Endodermal cell (in vitro differentiated cells): ENCODE results near the gene HAAO. TPM values are rescaled to one million over a fixed set of nuclear protein-coding genes. Genes with fewer than 3 reads are reported as not detected.

Experiments
- DNase-seq: peaks from one replicate; pipeline ENCODE4 v3.0.0-alpha.2; 2017
- H3K27ac ChIP-seq: 2 replicates; pipeline ENCODE4 v1.5.1; 2013; ENCODE audit warnings: mild to moderate bottlenecking, low read depth, low read length, moderate library complexity
- H3K27me3 ChIP-seq: 2 replicates; pipeline ENCODE4 v1.6.1; 2013; ENCODE audit warnings: mild to moderate bottlenecking, low read length, moderate library complexity; ENCODE audit not compliant: insufficient read depth, control insufficient read depth, poor library complexity, severe bottlenecking
- H3K36me3 ChIP-seq: 2 replicates; pipeline ENCODE4 v1.7.0; 2013; ENCODE audit warnings: mild to moderate bottlenecking, low read length, moderate library complexity; ENCODE audit not compliant: control insufficient read depth, insufficient read depth
- H3K4me1 ChIP-seq: one replicate; pipeline ENCODE4 v1.7.0; 2013; ENCODE audit warnings: low read length; ENCODE audit not compliant: control insufficient read depth, insufficient read depth
- H3K4me3 ChIP-seq: 2 replicates; pipeline ENCODE4 v1.5.1; 2013; ENCODE audit warnings: mild to moderate bottlenecking, low read length, moderate library complexity
- H3K9ac ChIP-seq: 2 replicates; pipeline ENCODE4 v1.6.1; 2013; ENCODE audit warnings: mild to moderate bottlenecking, low read length, moderate library complexity; ENCODE audit not compliant: poor library complexity, severe bottlenecking; ENCODE audit errors: extremely low read depth
- H3K9me3 ChIP-seq: 2 replicates; pipeline ENCODE4 v1.6.1; 2013; ENCODE audit warnings: mild to moderate bottlenecking, low read length, moderate library complexity; ENCODE audit not compliant: control insufficient read depth
- H3K27ac Mint-ChIP-seq: 2 replicates; pipeline ENCODE4 v1.8.0; 2020; ENCODE audit warnings: mixed read lengths
- H3K27me3 Mint-ChIP-seq: 2 replicates; pipeline ENCODE4 v1.8.0; 2021; ENCODE audit warnings: mild to moderate bottlenecking, mixed read lengths; ENCODE audit not compliant: insufficient read depth
- H3K36me3 Mint-ChIP-seq: 2 replicates; pipeline ENCODE4 v1.8.0; 2020; ENCODE audit warnings: low read depth, mixed read lengths
- H3K4me1 Mint-ChIP-seq: 2 replicates; pipeline ENCODE4 v1.8.0; 2020; ENCODE audit warnings: mixed read lengths
- H3K4me3 Mint-ChIP-seq: 2 replicates; pipeline ENCODE4 v1.8.0; 2020; ENCODE audit warnings: mild to moderate bottlenecking, moderate library complexity, mixed read lengths
- H3K9me3 Mint-ChIP-seq: 2 replicates; pipeline ENCODE4 v1.8.0; 2020; ENCODE audit warnings: mild to moderate bottlenecking, mixed read lengths
- WGBS, 2 experiments: methylation state at CpG; one replicate each; pipeline versions ENCODE4 v1.1.5 to v1.1.7; 2013; ENCODE audit warnings: missing lambda C conversion rate in 2 of 2, mixed read lengths in 1 of 2; ENCODE audit not compliant: insufficient coverage in 1 of 2, insufficient read length in 1 of 2; 5-methylcytosine and 5-hydroxymethylcytosine counted together
- total RNA-seq, 2 donors: library from RNA; stranded (reverse); fragmentation: NEBNext Ultra II Directional in 1 of 2; extraction: Animal tissue kit (Norgen Biotek cat#: 25700) in 1 of 2; gene quantifications; 2 replicates in 1 of 2; 3 replicates in 1 of 2; pipeline ENCODE4 v1.2.1, GENCODE V29; 2021
- TF ChIP-seq, protein P1 (sequence below): fragments of 200-600 bp; sonication (generic); conservative IDR thresholded peaks from 2 replicates; pipeline ENCODE4 v1.5.0; 2021; ENCODE audit warnings: antibody characterized with exemption, mild to moderate bottlenecking

HAAO gene
- total RNA-seq, 2 donors from 2014 or later = 13.4 to 24.2 TPM

DNA sequence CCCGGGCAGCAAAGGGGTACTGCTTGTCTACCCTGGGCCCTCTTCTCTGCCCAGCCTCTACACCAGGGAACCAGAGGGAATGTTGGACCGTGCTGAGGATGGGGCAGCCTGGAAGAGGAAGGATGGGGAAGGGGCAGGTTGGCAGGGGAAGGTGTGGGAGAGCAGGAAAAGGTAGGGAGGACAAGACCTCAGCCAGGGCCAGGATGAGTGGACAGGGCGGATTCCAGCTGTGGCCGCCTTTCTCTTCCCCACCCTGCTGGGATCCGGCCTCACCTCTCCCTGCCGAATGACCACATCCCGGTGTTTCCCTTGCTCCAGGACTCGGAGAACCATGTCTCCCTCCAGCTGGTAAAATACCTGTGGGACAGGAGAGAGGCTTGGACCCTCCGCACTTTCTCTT, 8.9 kb downstream of the HAAO start:
- no peak overlapping the region for H3K27ac ChIP-seq
- no peaks in the 10 kb centered on the region for H3K4me1 ChIP-seq
- H3K9me3 ChIP-seq = peaks cover 36% of the 10 kb centered on the region
- no peaks in the 10 kb centered on the region for H3K27me3 Mint-ChIP-seq
- DNase-seq = peak; percentile 34
- peaks cover 44% of the 10 kb centered on the region for H3K9me3 Mint-ChIP-seq
- TF ChIP-seq, protein P1, sequence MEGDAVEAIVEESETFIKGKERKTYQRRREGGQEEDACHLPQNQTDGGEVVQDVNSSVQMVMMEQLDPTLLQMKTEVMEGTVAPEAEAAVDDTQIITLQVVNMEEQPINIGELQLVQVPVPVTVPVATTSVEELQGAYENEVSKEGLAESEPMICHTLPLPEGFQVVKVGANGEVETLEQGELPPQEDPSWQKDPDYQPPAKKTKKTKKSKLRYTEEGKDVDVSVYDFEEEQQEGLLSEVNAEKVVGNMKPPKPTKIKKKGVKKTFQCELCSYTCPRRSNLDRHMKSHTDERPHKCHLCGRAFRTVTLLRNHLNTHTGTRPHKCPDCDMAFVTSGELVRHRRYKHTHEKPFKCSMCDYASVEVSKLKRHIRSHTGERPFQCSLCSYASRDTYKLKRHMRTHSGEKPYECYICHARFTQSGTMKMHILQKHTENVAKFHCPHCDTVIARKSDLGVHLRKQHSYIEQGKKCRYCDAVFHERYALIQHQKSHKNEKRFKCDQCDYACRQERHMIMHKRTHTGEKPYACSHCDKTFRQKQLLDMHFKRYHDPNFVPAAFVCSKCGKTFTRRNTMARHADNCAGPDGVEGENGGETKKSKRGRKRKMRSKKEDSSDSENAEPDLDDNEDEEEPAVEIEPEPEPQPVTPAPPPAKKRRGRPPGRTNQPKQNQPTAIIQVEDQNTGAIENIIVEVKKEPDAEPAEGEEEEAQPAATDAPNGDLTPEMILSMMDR = no peak
- no peaks in the 10 kb centered on the region for H3K36me3 ChIP-seq
- H3K4me1 Mint-ChIP-seq = peaks cover 3% of the 10 kb centered on the region
- no peak overlapping the region for H3K27ac Mint-ChIP-seq
- 85 to 96% methylated on average over 4 to 9 of the region's 9 CpGs for WGBS, 2 experiments
- H3K9ac ChIP-seq = no peak overlapping the region
- H3K4me3 Mint-ChIP-seq = no peak overlapping the region
- H3K4me3 ChIP-seq = no peak overlapping the region
- H3K27me3 ChIP-seq = no peaks in the 10 kb centered on the region
- H3K36me3 Mint-ChIP-seq = peaks cover 36% of the 10 kb centered on the region

DNA sequence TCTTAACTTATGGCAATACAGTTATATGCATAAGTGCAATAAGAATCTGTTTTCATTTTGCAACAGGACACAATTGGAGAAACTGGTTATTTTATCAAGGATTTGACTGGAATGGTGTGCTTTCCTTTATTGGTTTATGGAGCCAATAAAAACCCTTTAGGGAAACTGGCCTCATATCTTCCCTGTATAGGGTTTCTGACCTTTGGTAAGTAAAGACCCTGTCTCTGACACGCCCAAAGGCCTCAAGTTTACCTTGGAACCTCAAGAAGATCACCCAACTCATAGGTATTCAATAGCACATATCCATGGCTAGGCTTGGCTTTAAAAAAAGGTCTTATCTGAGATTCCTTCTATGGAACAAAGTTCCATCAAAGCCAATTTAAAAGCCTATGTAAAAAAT, 11.2 kb downstream of the HAAO start:
- H3K9ac ChIP-seq = no peak overlapping the region
- Mint-ChIP-seq H3K27ac (no peak overlapping the region), H3K36me3 (peaks cover 46% of the 10 kb centered on the region), H3K9me3 (peaks cover 65% of the 10 kb centered on the region), H3K4me1 (peaks cover 3% of the 10 kb centered on the region), H3K4me3 (no peak overlapping the region), H3K27me3 (no peaks in the 10 kb centered on the region)
- no peak overlapping the region for H3K27ac ChIP-seq
- H3K9me3 ChIP-seq = peaks cover 58% of the 10 kb centered on the region
- WGBS, 2 experiments = 78 to 86% methylated on average over 1 of the region's 1 CpG
- DNase-seq = no peak
- no peak overlapping the region for H3K4me3 ChIP-seq
- H3K36me3 ChIP-seq = no peaks in the 10 kb centered on the region
- no peaks in the 10 kb centered on the region for H3K27me3 ChIP-seq
- TF ChIP-seq, protein P1 = no peak
- H3K4me1 ChIP-seq = no peaks in the 10 kb centered on the region

DNA sequence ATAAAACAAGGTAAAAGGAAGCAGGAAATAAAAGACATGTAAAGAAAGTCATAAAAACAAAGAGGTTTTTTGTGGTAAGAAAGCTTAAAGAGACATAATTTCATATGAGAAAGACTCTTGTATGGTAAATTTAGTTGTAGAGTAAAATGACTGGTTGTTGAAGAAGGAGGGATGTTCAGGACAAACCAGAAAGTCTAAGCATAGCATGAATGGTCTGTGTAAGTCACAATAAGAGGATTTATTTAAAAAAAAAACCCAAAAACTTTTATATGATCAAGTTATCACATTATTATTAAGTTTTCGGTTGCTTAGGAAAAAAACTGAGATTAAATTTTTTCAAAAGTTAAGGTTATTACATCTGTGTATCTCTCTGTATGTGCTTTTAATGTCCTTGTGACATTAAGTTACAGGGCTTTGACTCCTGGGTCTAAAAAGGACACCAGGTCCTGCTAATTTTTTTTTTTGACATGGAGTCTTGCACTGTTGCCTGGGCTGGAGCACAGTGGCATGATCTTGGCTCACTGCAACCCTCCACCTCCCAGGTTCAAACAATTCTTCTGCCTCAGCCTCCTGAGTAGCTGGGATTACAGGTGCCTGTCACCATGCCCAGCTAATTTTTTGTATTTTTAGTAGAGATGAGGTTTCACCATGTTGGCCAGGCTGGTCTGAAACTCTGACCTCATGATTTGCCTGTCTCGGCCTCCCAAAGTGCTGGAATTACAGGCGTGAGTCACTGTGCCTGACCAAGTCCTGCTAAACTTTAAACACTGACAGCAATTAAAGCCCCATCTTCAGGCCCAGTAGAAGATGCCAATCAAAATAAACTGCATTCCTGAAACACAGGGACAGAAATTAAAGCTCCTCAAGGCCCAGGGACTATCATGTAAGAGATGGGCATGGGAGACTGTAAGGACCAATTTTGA, 14.2 kb downstream of the HAAO start:
- Histone ChIP-seq H3K36me3 (no peaks in the 10 kb centered on the region), H3K27me3 (no peaks in the 10 kb centered on the region), H3K4me3 (peak overlapping the region; percentile 45), H3K27ac (no peak overlapping the region), H3K9me3 (peaks cover 81% of the 10 kb centered on the region), H3K9ac (no peak overlapping the region), H3K4me1 (no peaks in the 10 kb centered on the region)
- Mint-ChIP-seq H3K27me3 (no peaks in the 10 kb centered on the region), H3K4me3 (no peak overlapping the region), H3K9me3 (peaks cover 84% of the 10 kb centered on the region), H3K36me3 (peaks cover 52% of the 10 kb centered on the region), H3K27ac (no peak overlapping the region), H3K4me1 (peaks cover 6% of the 10 kb centered on the region)
- WGBS, 2 experiments = 93 to 95% methylated on average over 2 to 3 of the region's 3 CpGs
- DNase-seq = no peak
- TF ChIP-seq, protein P1 = no peak
